ENCODE results near the gene TMEM271.
"Not testable (repeated sequence)": the region's sequence is repeated elsewhere in the genome, so short reads cannot be mapped to it uniquely, and the experiment has no call there.

Gene TMEM271

GRCh38 chr4:578451-579443 is 2.7 kb upstream of the TMEM271 start:
- no peak for DNase-seq

GRCh38 chr4:577499-578450 is 1.7 kb upstream of the TMEM271 start:
- no peak for DNase-seq

GRCh38 chr4:576991-577498 is 950 bp upstream of the TMEM271 start:
- no peak for DNase-seq

- no peak for DNase-seq
Observed at GRCh38 chr4:575281-576141, 584 bp downstream of the TMEM271 start.

GRCh38 chr4:574346-575161 is 1.5 kb downstream of the TMEM271 start:
- DNase-seq: no peak

GRCh38 chr4:573122-573892 is 2.8 kb downstream of the TMEM271 start:
- DNase-seq: no peak

- DNase-seq: no peak
Observed at GRCh38 chr4:572594-572993, 3.5 kb downstream of the TMEM271 start.

- DNase-seq: no peak
Observed at GRCh38 chr4:571838-572572, 4.1 kb downstream of the TMEM271 start.

GRCh38 chr4:570754-571153 is 5.3 kb downstream of the TMEM271 start:
- DNase-seq: no peak

GRCh38 chr4:569958-570667 is 6.0 kb downstream of the TMEM271 start:
- DNase-seq: no peak

GRCh38 chr4:568962-569361 is 7.1 kb downstream of the TMEM271 start:
- DNase-seq: no peak

GRCh38 chr4:568351-568652 is 7.8 kb downstream of the TMEM271 start:
- no peak for DNase-seq

GRCh38 chr4:567457-568350 is 8.4 kb downstream of the TMEM271 start:
- no peak for DNase-seq

GRCh38 chr4:566508-567295 is 9.4 kb downstream of the TMEM271 start:
- no peak for DNase-seq

- DNase-seq: no peak
Observed at GRCh38 chr4:566035-566434, 10.1 kb downstream of the TMEM271 start.

GRCh38 chr4:565614-566013 is 10.5 kb downstream of the TMEM271 start:
- DNase-seq: not testable (repeated sequence)

GRCh38 chr4:562458-562857 is 13.6 kb downstream of the TMEM271 start:
- not testable (repeated sequence) for DNase-seq

All from CD4-positive, alpha-beta T cell treated with Interleukin-4 for 1 hour (primary cell).